ENCODE measurements around the gene STX1A. TPM values are rescaled to one million over a fixed set of nuclear protein-coding genes. Genes with fewer than 3 reads are reported as not detected.

Gene STX1A
- total and polyA plus RNA-seq, 2 of the 8 experiments (the other 6 are each of a cell fraction or from before 2014, with no cell fraction given), result 13.5 to 17.5 TPM

GRCh38 chr7:73650524-73650923 is 68.9 kb downstream of the STX1A start:
- no peak for DNase-seq (ENCODE audit: low read depth in 1 of 2, low spot score in 2 of 2)
- Histone ChIP-seq H3K36me3 (ENCODE audit: control insufficient read depth in 2 of 4, insufficient read depth in 4 of 4, low read length in 3 of 4) (no peaks in the 10 kb centered on the region), H4K91ac (replicated peaks; ENCODE audit: insufficient read length, low read length) (no peak overlapping the region), H2BK20ac (ENCODE audit: low read length) (no peak overlapping the region), H3K4me2 (ENCODE audit: insufficient read depth in 1 of 2, low read depth in 2 of 2, low read length in 2 of 2) (no peak overlapping the region), H3K23ac (ENCODE audit: insufficient read length) (no peak overlapping the region), H3K79me2 (ENCODE audit: control insufficient read depth in 1 of 2, insufficient read depth in 2 of 2, low read length in 2 of 2) (no peaks in the 10 kb centered on the region), H3K4me3 (ENCODE audit: extremely low read depth in 1 of 4, insufficient read depth in 2 of 4, low read depth in 3 of 4, low read length in 4 of 4) (no peak overlapping the region), H4K20me1 (replicated peaks in 1 of 2; ENCODE audit: control insufficient read depth in 1 of 2, insufficient read depth in 2 of 2, low read length in 2 of 2) (no peaks in the 10 kb centered on the region), H3K4me1 (replicated peaks in 1 of 4; ENCODE audit: control insufficient read depth in 3 of 4, insufficient read depth in 4 of 4, low read length in 3 of 4) (peaks cover 0 to 14% (median 7%) of the 10 kb centered on the region in 4 experiments; a peak in 6 of 7 replicates), H2BK12ac (ENCODE audit: low read depth, low read length) (no peak overlapping the region), H3K79me1 (ENCODE audit: low read depth, low read length) (no peaks in the 10 kb centered on the region), H3K9ac (replicated peaks in 1 of 4; ENCODE audit: extremely low read depth in 1 of 4, low read depth in 3 of 4, low read length in 3 of 4) (no peak overlapping the region), H3K56ac (replicated peaks; ENCODE audit: insufficient read length, low read depth, low read length) (no peak overlapping the region), H3K9me3 (ENCODE audit: insufficient read depth in 2 of 2, low read depth in 1 of 2, low read length in 1 of 2) (no peaks in the 10 kb centered on the region), H4K5ac (ENCODE audit: insufficient read length, low read depth, low read length) (no peak overlapping the region), H3K14ac (ENCODE audit: insufficient read length) (no peak overlapping the region), H3K4ac (replicated peaks; ENCODE audit: insufficient read length, low read depth, low read length) (no peak overlapping the region), H3K18ac (ENCODE audit: extremely low read depth, low read length) (no peak overlapping the region), H3K23me2 (ENCODE audit: low read depth, low read length) (peaks cover 8% of the 10 kb centered on the region; the same call in 1 of the 2 replicates), H2AFZ (ENCODE audit: low read length) (no peak overlapping the region), H2BK5ac (ENCODE audit: low read depth, low read length) (no peak overlapping the region), H4K8ac (ENCODE audit: extremely low read depth, insufficient read depth, low read length) (no peak overlapping the region), H2BK15ac (ENCODE audit: low read length) (0 out of 2 replicates have a peak overlapping the region, but pooled peaks have one; percentile 72), H2BK120ac (replicated peaks; ENCODE audit: low read depth, low read length) (no peak overlapping the region), H2AK5ac (ENCODE audit: low read depth, low read length) (no peak overlapping the region), H3K27me3 (replicated peaks in 1 of 4; ENCODE audit: control insufficient read depth in 3 of 4, extremely low read depth in 1 of 4, insufficient read depth in 3 of 4, low read length in 3 of 4) (peaks cover 0 to 30% (median 25%) of the 10 kb centered on the region in 4 experiments; a peak in 6 of 7 replicates), H3K27ac (ENCODE audit: low read depth, low read length) (no peak overlapping the region)
- CTCF ChIA-PET (ENCODE audit: partially characterized antibody), result interaction anchor here (0.8 kb wide), 1 partner anchor 75 kb away, joined by 3 read pairs; no protein-coding TSS in a partner anchor
- TF ChIP-seq YY1 (IDR thresholded peaks at IDR 0.05; ENCODE audit: low read depth, low read length) (no peak), RBBP5 (IDR thresholded peaks at IDR 0.05; ENCODE audit: borderline replicate concordance, low read depth, low read length) (no peak), EP300 (IDR thresholded peaks at IDR 0.05; ENCODE audit: borderline replicate concordance in 1 of 2, low read depth in 2 of 2, low read length in 2 of 2) (no peak), SIN3A (conservative IDR thresholded peaks at IDR 0.05 in 1 of 2, IDR thresholded peaks at IDR 0.05 in 1 of 2; ENCODE audit: low read depth in 1 of 2, low read length in 2 of 2) (no peak), CBX5 (IDR thresholded peaks at IDR 0.05; ENCODE audit: low read depth, low read length) (no peak), CHD2 (IDR thresholded peaks at IDR 0.05; ENCODE audit: low read length) (no peak)
- TF ChIP-seq, protein P1, sequence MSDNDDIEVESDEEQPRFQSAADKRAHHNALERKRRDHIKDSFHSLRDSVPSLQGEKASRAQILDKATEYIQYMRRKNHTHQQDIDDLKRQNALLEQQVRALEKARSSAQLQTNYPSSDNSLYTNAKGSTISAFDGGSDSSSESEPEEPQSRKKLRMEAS (IDR thresholded peaks at IDR 0.05), result no peak
- POLR2A ChIA-PET (ENCODE audit: partially characterized antibody), result no interaction called here
- no peak for FAIRE-seq
- WGBS, 2 experiments (ENCODE audit: extremely low coverage in 1 of 2, insufficient coverage in 1 of 2, insufficient read length in 1 of 2, insufficient replicate concordance in 2 of 2, low coverage in 1 of 2, low lambda C conversion rate in 2 of 2, missing lambda C conversion rate in 1 of 2), result 83% methylated on average over 5 of the region's 5 CpGs; no CpG with 5 or more reads in 1 of the 2 experiments

Measured in H1 (cell line).